ENCODE data around the gene PURA. TPM values are rescaled to one million over a fixed set of nuclear protein-coding genes. Genes with fewer than 3 reads are reported as not detected.

Gene PURA
- total and polyA plus RNA-seq, 2 donors (not counting 1 experiment from before 2014, with no cell fraction given), result 2.2 to 23.5 TPM

DNA sequence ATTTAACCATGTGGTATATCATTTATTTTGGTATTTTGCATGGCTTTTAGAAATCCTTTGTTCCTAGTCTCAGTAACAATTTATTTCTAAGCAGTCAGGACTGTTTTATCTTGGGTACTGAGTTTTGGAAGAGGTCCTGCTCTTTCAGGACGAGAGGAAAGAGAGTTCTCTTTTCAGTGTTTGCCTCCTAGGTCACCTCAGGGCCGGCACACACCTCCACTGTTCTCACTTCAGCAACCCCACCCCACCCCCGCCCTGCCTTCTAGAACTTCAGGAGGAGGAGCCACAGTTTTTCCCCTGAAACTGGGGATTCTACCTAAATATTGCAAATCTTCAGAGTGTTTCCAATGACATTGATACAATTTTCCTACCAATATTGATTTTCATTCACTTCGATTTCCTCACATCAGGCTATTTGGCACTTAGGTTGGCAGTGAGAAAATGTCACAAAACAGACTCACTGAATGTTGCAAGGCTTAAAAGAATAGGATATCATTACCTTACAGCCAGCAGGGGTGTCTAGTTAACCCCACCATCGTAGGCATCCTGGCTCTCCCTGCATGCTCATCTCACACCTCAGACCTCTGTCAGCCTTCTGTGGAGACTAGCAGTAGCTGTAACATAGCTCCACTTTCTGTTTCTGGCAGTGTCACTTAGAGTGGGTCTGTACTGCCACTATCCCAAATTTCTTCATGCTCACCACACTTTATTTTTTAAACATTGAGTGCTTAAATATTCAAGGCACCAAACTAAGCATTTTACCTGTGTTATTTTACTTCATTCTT lies 17.2 kb downstream of the PURA start:
- DNase-seq, result no peak
- Histone ChIP-seq H3K4me2 (replicated peaks; ENCODE audit: low read depth, low read length, poor library complexity, severe bottlenecking) (no peak overlapping the region), H3K27me3 (replicated peaks in 1 of 4; ENCODE audit: control extremely low read depth in 1 of 4, control insufficient read depth in 3 of 4, insufficient read depth in 4 of 4, low read length in 3 of 4) (no peaks in the 10 kb centered on the region), H3K79me2 (ENCODE audit: control insufficient read depth, insufficient read depth, low read length) (peaks cover 44% of the 10 kb centered on the region), H3K27ac (ENCODE audit: low read length in 2 of 2) (no peak overlapping the region), H2AFZ (ENCODE audit: insufficient read depth, low read depth, low read length, poor library complexity, severe bottlenecking) (no peak overlapping the region), H4K20me1 (ENCODE audit: control insufficient read depth, insufficient read depth, low read length, poor library complexity, severe bottlenecking) (peaks cover 55% of the 10 kb centered on the region), H3K4me1 (ENCODE audit: control insufficient read depth in 2 of 2, insufficient read depth in 2 of 2, low read length in 2 of 2) (peaks cover 8 to 11% of the 10 kb centered on the region in 2 donors), H3K9ac (ENCODE audit: low read length) (no peak overlapping the region), H3K9me3 (ENCODE audit: control extremely low read depth in 1 of 3, control insufficient read depth in 2 of 3, insufficient read depth in 1 of 3, low read length in 2 of 3) (no peaks in the 10 kb centered on the region), H3K4me3 (ENCODE audit: control extremely low read depth in 1 of 5, extremely low read depth in 1 of 5, insufficient read depth in 1 of 5, low read depth in 2 of 5, low read length in 4 of 5) (no peak overlapping the region), H3K36me3 (replicated peaks in 1 of 2; ENCODE audit: control extremely low read depth in 1 of 2, control insufficient read depth in 1 of 2, extremely low read depth in 1 of 2, insufficient read depth in 2 of 2, low read length in 1 of 2) (no peaks in the 10 kb centered on the region)
- TF ChIP-seq, protein P1, sequence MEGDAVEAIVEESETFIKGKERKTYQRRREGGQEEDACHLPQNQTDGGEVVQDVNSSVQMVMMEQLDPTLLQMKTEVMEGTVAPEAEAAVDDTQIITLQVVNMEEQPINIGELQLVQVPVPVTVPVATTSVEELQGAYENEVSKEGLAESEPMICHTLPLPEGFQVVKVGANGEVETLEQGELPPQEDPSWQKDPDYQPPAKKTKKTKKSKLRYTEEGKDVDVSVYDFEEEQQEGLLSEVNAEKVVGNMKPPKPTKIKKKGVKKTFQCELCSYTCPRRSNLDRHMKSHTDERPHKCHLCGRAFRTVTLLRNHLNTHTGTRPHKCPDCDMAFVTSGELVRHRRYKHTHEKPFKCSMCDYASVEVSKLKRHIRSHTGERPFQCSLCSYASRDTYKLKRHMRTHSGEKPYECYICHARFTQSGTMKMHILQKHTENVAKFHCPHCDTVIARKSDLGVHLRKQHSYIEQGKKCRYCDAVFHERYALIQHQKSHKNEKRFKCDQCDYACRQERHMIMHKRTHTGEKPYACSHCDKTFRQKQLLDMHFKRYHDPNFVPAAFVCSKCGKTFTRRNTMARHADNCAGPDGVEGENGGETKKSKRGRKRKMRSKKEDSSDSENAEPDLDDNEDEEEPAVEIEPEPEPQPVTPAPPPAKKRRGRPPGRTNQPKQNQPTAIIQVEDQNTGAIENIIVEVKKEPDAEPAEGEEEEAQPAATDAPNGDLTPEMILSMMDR (IDR thresholded peaks at IDR 0.05), result no peak
- TF ChIP-seq EZH2 (IDR thresholded peaks at IDR 0.05; ENCODE audit: borderline replicate concordance, insufficient read depth, low read depth, low read length, poor library complexity, severe bottlenecking), result no peak
- ChIA-PET POLR2A (no interaction called here), CTCF (interaction anchor here (1.3 to 7.2 kb wide), 2 partner anchors 14 to 58 kb away, joined by 12 to 62 read pairs; no protein-coding TSS in a partner anchor)
- WGBS (ENCODE audit: insufficient coverage), result 83% methylated on average over 2 of the region's 5 CpGs
- intact Hi-C loops (cut with micrococcal nuclease), result no loop called here
- Mint-ChIP-seq H3K4me1 (peaks cover 30% of the 10 kb centered on the region), H3K4me3 (no peak overlapping the region), H3K9me3 (ENCODE audit: insufficient read depth) (no peaks in the 10 kb centered on the region), H3K27ac (no peak overlapping the region), H3K27me3 (no peaks in the 10 kb centered on the region)
- no peak for ATAC-seq (ENCODE audit: low read depth)

DNA sequence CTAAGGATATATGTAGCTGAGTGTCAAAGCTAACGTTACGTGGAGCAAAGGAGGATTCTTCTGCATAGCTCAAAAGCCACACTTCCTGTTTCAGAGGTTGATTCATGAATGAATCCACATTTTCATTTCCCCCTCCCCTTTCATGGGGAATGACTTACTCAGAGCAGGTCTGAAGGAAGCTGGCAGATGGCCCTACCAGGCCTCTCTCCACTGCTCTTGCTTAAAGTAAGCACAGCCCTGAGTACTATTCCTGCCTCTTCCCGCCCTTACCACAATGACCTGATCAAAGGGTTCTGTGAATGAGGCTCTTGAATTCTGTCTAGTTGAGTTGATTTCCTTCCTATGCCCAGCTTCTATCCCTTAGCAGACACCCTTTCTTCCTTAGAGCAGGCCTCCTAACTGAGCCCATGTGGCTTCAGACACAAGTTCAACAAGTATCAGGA lies 18.1 kb downstream of the PURA start:
- no peaks in the 10 kb centered on the region for H3K9me3 ChIP-seq (ENCODE audit: control extremely low read depth in 1 of 3, control insufficient read depth in 2 of 3, insufficient read depth in 1 of 3, low read length in 2 of 3)
- peaks cover 40% of the 10 kb centered on the region for H3K79me2 ChIP-seq (ENCODE audit: control insufficient read depth, insufficient read depth, low read length)
- intact Hi-C loops (cut with micrococcal nuclease), result no loop called here
- H3K4me3 ChIP-seq (ENCODE audit: control extremely low read depth in 1 of 5, extremely low read depth in 1 of 5, insufficient read depth in 1 of 5, low read depth in 2 of 5, low read length in 4 of 5), result no peak overlapping the region
- H3K36me3 ChIP-seq (replicated peaks in 1 of 2; ENCODE audit: control extremely low read depth in 1 of 2, control insufficient read depth in 1 of 2, extremely low read depth in 1 of 2, insufficient read depth in 2 of 2, low read length in 1 of 2), result no peaks in the 10 kb centered on the region
- peaks cover 53% of the 10 kb centered on the region for H4K20me1 ChIP-seq (ENCODE audit: control insufficient read depth, insufficient read depth, low read length, poor library complexity, severe bottlenecking)
- Mint-ChIP-seq H3K27me3 (no peaks in the 10 kb centered on the region), H3K27ac (no peak overlapping the region), H3K4me3 (no peak overlapping the region), H3K9me3 (ENCODE audit: insufficient read depth) (no peaks in the 10 kb centered on the region), H3K4me1 (peaks cover 32% of the 10 kb centered on the region)
- no peak for TF ChIP-seq EZH2 (IDR thresholded peaks at IDR 0.05; ENCODE audit: borderline replicate concordance, insufficient read depth, low read depth, low read length, poor library complexity, severe bottlenecking)
- POLR2A ChIA-PET, result interaction anchor here (1.6 kb wide), 1 partner anchor 18 kb away, joined by 3 read pairs; the partner anchor contains the start of gene PURA
- H3K27ac ChIP-seq (ENCODE audit: low read length in 2 of 2), result no peak overlapping the region
- H3K9ac ChIP-seq (ENCODE audit: low read length), result no peak overlapping the region
- DNase-seq (no peak), ATAC-seq (ENCODE audit: low read depth) (peak; percentile 24)
- H2AFZ ChIP-seq (ENCODE audit: insufficient read depth, low read depth, low read length, poor library complexity, severe bottlenecking), result no peak overlapping the region
- CTCF ChIA-PET, result interaction anchor here (1.3 to 7.2 kb wide), 2 partner anchors 13 to 59 kb away, joined by 12 to 62 read pairs; no protein-coding TSS in a partner anchor
- H3K4me1 ChIP-seq (ENCODE audit: control insufficient read depth in 2 of 2, insufficient read depth in 2 of 2, low read length in 2 of 2), result peaks cover 8 to 11% of the 10 kb centered on the region in 2 donors
- WGBS (ENCODE audit: insufficient coverage), result no CpG with 5 or more reads among the region's 3 CpGs
- no peak overlapping the region for H3K4me2 ChIP-seq (replicated peaks; ENCODE audit: low read depth, low read length, poor library complexity, severe bottlenecking)
- no peaks in the 10 kb centered on the region for H3K27me3 ChIP-seq (replicated peaks in 1 of 4; ENCODE audit: control extremely low read depth in 1 of 4, control insufficient read depth in 3 of 4, insufficient read depth in 4 of 4, low read length in 3 of 4)

Data from B cell (primary cell).